Stomach (tissue), 9 donors: ENCODE data around the gene SCAND1. TPM values are rescaled to one million over a fixed set of nuclear protein-coding genes. Genes with fewer than 3 reads are reported as not detected.

ENCODE experiments used
- DNase-seq, 2 donors: peaks; one replicate each; pipeline versions ENCODE4 v3.0.0 to v3.0.0-alpha.2; 2013 to 2019
- H3K27ac ChIP-seq, 5 donors: fragments of 200-600 bp in 4 of 5; sonication (generic) in 4 of 5; one replicate each; pipeline ENCODE4 v1.5.1; 2013 to 2019; ENCODE audit warnings: mild to moderate bottlenecking in 1 of 5, moderate library complexity in 1 of 5
- H3K27me3 ChIP-seq, 3 donors: fragments of 200-600 bp; sonication (generic); one replicate each; pipeline ENCODE4 v1.5.1; 2017 to 2019; ENCODE audit warnings: mixed run types in 1 of 3
- H3K36me3 ChIP-seq, 4 donors: fragments of 200-600 bp; sonication (generic); 1 replicate in 3 of 4; 2 replicates in 1 of 4; pipeline ENCODE4 v1.5.1; 2016 to 2019
- H3K4me1 ChIP-seq, 4 donors: fragments of 200-600 bp; sonication (generic); one replicate each; pipeline ENCODE4 v1.5.1; 2016 to 2019
- H3K4me3 ChIP-seq, 4 donors: fragments of 200-600 bp; sonication (generic) in 3 of 4; one replicate each; pipeline ENCODE4 v1.5.1; 2016 to 2019; ENCODE audit warnings: mild to moderate bottlenecking in 1 of 4
- H3K9me3 ChIP-seq, 4 donors: fragments of 200-600 bp; sonication (generic); one replicate each; pipeline ENCODE4 v1.5.1; 2016 to 2019
- EP300 ChIP-seq: sonication (generic); formaldehyde crosslinking; IDR thresholded peaks from one replicate; pipeline ENCODE4 v1.6.1; 2017; ENCODE audit warnings: antibody characterized with exemption
- POLR2A ChIP-seq, 4 donors: fragments of 450-650 bp; IDR thresholded peaks; one replicate each; pipeline ENCODE4 v1.6.1; 2016; ENCODE audit warnings: antibody characterized with exemption in 4 of 4, control low read depth in 2 of 4, mild to moderate bottlenecking in 1 of 4, moderate library complexity in 1 of 4
- POLR2AphosphoS5 ChIP-seq, 3 donors: sonication (generic); formaldehyde crosslinking; IDR thresholded peaks; one replicate each; pipeline ENCODE4 v1.6.1; 2016; ENCODE audit warnings: antibody characterized with exemption in 3 of 3
- WGBS, 5 donors: extraction: QIAGEN DNeasy Blood & Tissue Kit in 3 of 5; methylation state at CpG; one replicate each; pipeline versions ENCODE4 v1.1.5 to v1.1.7; 2013 to 2018; 5-methylcytosine and 5-hydroxymethylcytosine counted together
- intact Hi-C: fragments of 100-400 bp; cut with DNase I; formaldehyde crosslinking; loops from one replicate; pipeline ENCODE4 v1.15.1; 2023; ENCODE audit warnings: low total_unique reads
- polyA plus RNA-seq, 3 donors: library from polyadenylated mRNA; stranded (reverse); fragments of 200-250 nt; gene quantifications; one replicate each; pipeline ENCODE4 v1.2.3, GENCODE V29; 2013
- total RNA-seq, 5 donors: library from RNA; depleted of rRNA; stranded (reverse); fragments of >200 nt; gene quantifications; one replicate each; pipeline versions ENCODE4 v1.1.0 to v1.2.3, GENCODE V29; 2014 to 2016
- TF ChIP-seq, protein P1 (sequence below), 7 experiments: fragments of 450-650 bp in 4 of 7; fragments of 200-600 bp in 3 of 7; sonication (generic) in 3 of 7; IDR thresholded peaks; one replicate each; pipeline ENCODE4 v1.5.1; 2016 to 2019; ENCODE audit warnings: antibody characterized with exemption in 7 of 7, control low read depth in 2 of 7, mild to moderate bottlenecking in 1 of 7
- donor health status: healthy with polysubstance abuse.
- donor health status: Bipolar disorder and iron deficiency.
- donor health status: healthy.

The SCAND1 gene
- total and polyA plus RNA-seq, 8 donors = 16.9 to 246 (median 136) TPM

DNA sequence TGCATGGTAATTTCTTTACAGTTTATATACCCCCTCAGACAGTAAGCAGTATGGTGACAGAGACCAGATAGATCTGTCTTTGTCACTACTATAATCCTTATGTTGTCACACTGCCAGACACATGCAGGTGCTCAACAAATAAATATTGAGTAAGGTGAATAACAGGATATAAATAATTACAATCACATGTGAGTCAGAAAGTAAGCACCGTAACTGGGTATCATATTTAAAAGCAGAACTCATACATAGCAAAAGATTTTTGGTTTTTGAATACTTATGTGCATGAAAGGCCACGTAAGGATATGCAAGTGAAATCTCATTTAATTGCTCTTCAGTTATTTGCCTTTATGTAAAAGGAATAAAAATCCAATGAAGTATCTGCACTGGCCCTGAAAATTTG, 31.5 kb upstream of the SCAND1 start:
- TF ChIP-seq, protein P1, sequence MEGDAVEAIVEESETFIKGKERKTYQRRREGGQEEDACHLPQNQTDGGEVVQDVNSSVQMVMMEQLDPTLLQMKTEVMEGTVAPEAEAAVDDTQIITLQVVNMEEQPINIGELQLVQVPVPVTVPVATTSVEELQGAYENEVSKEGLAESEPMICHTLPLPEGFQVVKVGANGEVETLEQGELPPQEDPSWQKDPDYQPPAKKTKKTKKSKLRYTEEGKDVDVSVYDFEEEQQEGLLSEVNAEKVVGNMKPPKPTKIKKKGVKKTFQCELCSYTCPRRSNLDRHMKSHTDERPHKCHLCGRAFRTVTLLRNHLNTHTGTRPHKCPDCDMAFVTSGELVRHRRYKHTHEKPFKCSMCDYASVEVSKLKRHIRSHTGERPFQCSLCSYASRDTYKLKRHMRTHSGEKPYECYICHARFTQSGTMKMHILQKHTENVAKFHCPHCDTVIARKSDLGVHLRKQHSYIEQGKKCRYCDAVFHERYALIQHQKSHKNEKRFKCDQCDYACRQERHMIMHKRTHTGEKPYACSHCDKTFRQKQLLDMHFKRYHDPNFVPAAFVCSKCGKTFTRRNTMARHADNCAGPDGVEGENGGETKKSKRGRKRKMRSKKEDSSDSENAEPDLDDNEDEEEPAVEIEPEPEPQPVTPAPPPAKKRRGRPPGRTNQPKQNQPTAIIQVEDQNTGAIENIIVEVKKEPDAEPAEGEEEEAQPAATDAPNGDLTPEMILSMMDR (IDR thresholded peaks at IDR 0.05) = no peak
- no peak for DNase-seq
- Histone ChIP-seq H3K27ac (no peak overlapping the region), H3K4me1 (no peaks in the 10 kb centered on the region), H3K27me3 (peaks cover 0 to 4% (median 0%) of the 10 kb centered on the region in 3 donors), H3K4me3 (no peak overlapping the region), H3K36me3 (no peaks in the 10 kb centered on the region), H3K9me3 (no peaks in the 10 kb centered on the region)
- intact Hi-C loops = no loop called here
- 69 to 83% (median 79%) methylated on average over 2 of the region's 2 CpGs for WGBS, 5 donors

DNA sequence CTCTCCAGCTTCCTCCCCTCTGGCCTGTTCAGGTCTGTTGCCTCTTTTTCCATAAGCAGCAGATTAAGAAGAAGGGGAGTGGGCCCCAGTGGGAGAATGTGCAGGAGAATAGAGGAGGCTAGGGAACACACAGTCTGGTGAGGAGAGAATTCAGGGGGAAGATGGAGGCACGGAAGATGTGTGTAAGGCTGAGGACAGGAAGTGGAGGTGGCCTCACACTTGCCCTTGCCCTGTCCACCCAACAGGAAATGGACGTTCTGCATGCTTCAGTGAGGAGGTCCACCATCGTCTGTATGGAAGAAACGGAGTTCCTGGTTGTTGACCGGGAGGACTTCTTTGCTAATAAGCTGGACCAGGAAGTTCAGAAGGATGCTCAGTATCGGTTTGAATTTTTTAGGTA, 30.1 kb upstream of the SCAND1 start:
- Histone ChIP-seq H3K36me3 (no peaks in the 10 kb centered on the region), H3K27me3 (peaks cover 0 to 4% (median 0%) of the 10 kb centered on the region in 3 donors), H3K4me3 (no peak overlapping the region), H3K4me1 (no peaks in the 10 kb centered on the region), H3K9me3 (no peaks in the 10 kb centered on the region), H3K27ac (no peak overlapping the region)
- TF ChIP-seq, protein P1 (IDR thresholded peaks at IDR 0.05) = no peak
- TF ChIP-seq EP300 = no peak
- no peak for TF ChIP-seq POLR2AphosphoS5 (IDR thresholded peaks at IDR 0.05)
- no peak for TF ChIP-seq POLR2A (IDR thresholded peaks at IDR 0.05)
- no peak for DNase-seq
- intact Hi-C loops = no loop called here
- WGBS, 5 donors = 71 to 77% (median 74%) methylated on average over 6 of the region's 6 CpGs

GRCh38 chr20:35981969-35982368, 27.7 kb upstream of the SCAND1 start:
- Histone ChIP-seq H3K4me1 (no peaks in the 10 kb centered on the region), H3K36me3 (no peaks in the 10 kb centered on the region), H3K27ac (no peak overlapping the region), H3K4me3 (no peak overlapping the region), H3K9me3 (no peaks in the 10 kb centered on the region), H3K27me3 (peaks cover 0 to 4% (median 0%) of the 10 kb centered on the region in 3 donors)
- intact Hi-C loops = no loop called here
- WGBS, 5 donors = 46 to 78% (median 71%) methylated on average over 3 of the region's 3 CpGs
- DNase-seq = no peak
- TF ChIP-seq, protein P1 (IDR thresholded peaks at IDR 0.05) = no peak
- TF ChIP-seq POLR2AphosphoS5 (IDR thresholded peaks at IDR 0.05) = no peak
- TF ChIP-seq POLR2A (IDR thresholded peaks at IDR 0.05) = no peak
- TF ChIP-seq EP300 = no peak

- DNase-seq = no peak
- Histone ChIP-seq H3K36me3 (no peaks in the 10 kb centered on the region), H3K27ac (no peak overlapping the region), H3K4me1 (no peaks in the 10 kb centered on the region), H3K27me3 (peaks cover 0 to 4% (median 0%) of the 10 kb centered on the region in 3 donors), H3K4me3 (no peak overlapping the region), H3K9me3 (no peaks in the 10 kb centered on the region)
- WGBS, 5 donors = 61 to 68% (median 66%) methylated on average over 5 of the region's 5 CpGs
- intact Hi-C loops = no loop called here
- TF ChIP-seq, protein P1 (IDR thresholded peaks at IDR 0.05) = no peak
- TF ChIP-seq EP300 (no peak), POLR2AphosphoS5 (IDR thresholded peaks at IDR 0.05) (no peak), POLR2A (IDR thresholded peaks at IDR 0.05) (no peak)
These were observed 25.2 kb upstream of the SCAND1 start for GRCh38 chr20:35979544-35979943.
